ENCODE results near the gene HS3ST4.

The HS3ST4 gene

GRCh38 chr16:26102369-26102768, 410.6 kb downstream of the HS3ST4 start:
- no peak for DNase-seq (ENCODE audit: low read depth in 3 of 3)

GRCh38 chr16:26108836-26109505, 417.2 kb downstream of the HS3ST4 start:
- DNase-seq (ENCODE audit: low read depth in 3 of 3): no peak

GRCh38 chr16:26111900-26112299, 420.1 kb downstream of the HS3ST4 start:
- no peak for DNase-seq (ENCODE audit: low read depth in 3 of 3)

GRCh38 chr16:26118575-26118974, 426.8 kb downstream of the HS3ST4 start:
- DNase-seq (ENCODE audit: low read depth in 3 of 3): no peak

GRCh38 chr16:26120729-26121128, 429.0 kb downstream of the HS3ST4 start:
- DNase-seq (ENCODE audit: low read depth in 3 of 3): no peak

- no peak for DNase-seq (ENCODE audit: low read depth in 3 of 3)
Measured at GRCh38 chr16:26128296-26128695, 436.5 kb downstream of the HS3ST4 start.

- no peak for DNase-seq (ENCODE audit: low read depth in 3 of 3)
Measured at GRCh38 chr16:26129997-26130396, 438.2 kb downstream of the HS3ST4 start.

- no peak for DNase-seq (ENCODE audit: low read depth in 3 of 3)
Measured at GRCh38 chr16:26133416-26134093, 441.8 kb downstream of the HS3ST4 start.

- no peak for DNase-seq (ENCODE audit: low read depth in 3 of 3)
Measured at GRCh38 chr16:26134588-26134987, 442.8 kb downstream of the HS3ST4 start.

GRCh38 chr16:26137956-26138355, 446.2 kb downstream of the HS3ST4 start:
- DNase-seq (ENCODE audit: low read depth in 3 of 3): no peak

- no peak for DNase-seq (ENCODE audit: low read depth in 3 of 3)
Measured at GRCh38 chr16:26139091-26139490, 447.3 kb downstream of the HS3ST4 start.

- no peak for DNase-seq (ENCODE audit: low read depth in 3 of 3)
Measured at GRCh38 chr16:26139884-26140283, 448.1 kb downstream of the HS3ST4 start.

- DNase-seq (ENCODE audit: low read depth in 3 of 3): no peak
Measured at GRCh38 chr16:26149364-26150190, 457.8 kb downstream of the HS3ST4 start.

- no peak for DNase-seq (ENCODE audit: low read depth in 3 of 3)
Measured at GRCh38 chr16:26155221-26155620, 463.5 kb downstream of the HS3ST4 start.

- DNase-seq (ENCODE audit: low read depth in 3 of 3): no peak
Measured at GRCh38 chr16:26157319-26157718, 465.6 kb downstream of the HS3ST4 start.

- DNase-seq (ENCODE audit: low read depth in 3 of 3): no peak
Measured at GRCh38 chr16:26158142-26158759, 466.5 kb downstream of the HS3ST4 start.

- DNase-seq (ENCODE audit: low read depth in 3 of 3): no peak
Measured at GRCh38 chr16:26161461-26162180, 469.9 kb downstream of the HS3ST4 start.

GRCh38 chr16:26169473-26169872, 477.7 kb downstream of the HS3ST4 start:
- no peak for DNase-seq (ENCODE audit: low read depth in 3 of 3)

GRCh38 chr16:26175944-26176343, 484.2 kb downstream of the HS3ST4 start:
- no peak for DNase-seq (ENCODE audit: low read depth in 3 of 3)

GRCh38 chr16:26177438-26177837, 485.7 kb downstream of the HS3ST4 start:
- DNase-seq (ENCODE audit: low read depth in 3 of 3): no peak

GRCh38 chr16:26178298-26178697, 486.5 kb downstream of the HS3ST4 start:
- no peak for DNase-seq (ENCODE audit: low read depth in 3 of 3)
